Epithelial cell of proximal tubule (primary cell): Measurements from ENCODE around the gene JPH3. TPM values are rescaled to one million over a fixed set of nuclear protein-coding genes. Genes with fewer than 3 reads are reported as not detected.
A peak's percentile ranks its signal among the peaks of the same experiment; 100 is the strongest.
"Not testable (repeated sequence)": the region's sequence is repeated elsewhere in the genome, so short reads cannot be mapped to it uniquely, and the experiment has no call there.

ENCODE experiments used
- DNase-seq: peaks from one replicate; pipeline ENCODE4 v3.0.0-alpha.2; 2011; ENCODE audit warnings: low read depth
- H3K4me3 ChIP-seq: 2 replicates; pipeline ENCODE4 v1.5.1; 2011; ENCODE audit warnings: low read depth, mild to moderate bottlenecking, low read length
- total RNA-seq: library from RNA; depleted of rRNA; stranded (reverse); fragments of >200 nt; gene quantifications from 2 replicates; pipeline ENCODE4 v1.2.3, GENCODE V29; 2015
- TF ChIP-seq, protein P1 (sequence below): conservative IDR thresholded peaks from 2 replicates; pipeline ENCODE4 v1.5.1; 2012; ENCODE audit warnings: low read depth, mild to moderate bottlenecking, low read length

JPH3 gene
- total RNA-seq, 1 donor from 2014 or later: 0.40 TPM

DNA sequence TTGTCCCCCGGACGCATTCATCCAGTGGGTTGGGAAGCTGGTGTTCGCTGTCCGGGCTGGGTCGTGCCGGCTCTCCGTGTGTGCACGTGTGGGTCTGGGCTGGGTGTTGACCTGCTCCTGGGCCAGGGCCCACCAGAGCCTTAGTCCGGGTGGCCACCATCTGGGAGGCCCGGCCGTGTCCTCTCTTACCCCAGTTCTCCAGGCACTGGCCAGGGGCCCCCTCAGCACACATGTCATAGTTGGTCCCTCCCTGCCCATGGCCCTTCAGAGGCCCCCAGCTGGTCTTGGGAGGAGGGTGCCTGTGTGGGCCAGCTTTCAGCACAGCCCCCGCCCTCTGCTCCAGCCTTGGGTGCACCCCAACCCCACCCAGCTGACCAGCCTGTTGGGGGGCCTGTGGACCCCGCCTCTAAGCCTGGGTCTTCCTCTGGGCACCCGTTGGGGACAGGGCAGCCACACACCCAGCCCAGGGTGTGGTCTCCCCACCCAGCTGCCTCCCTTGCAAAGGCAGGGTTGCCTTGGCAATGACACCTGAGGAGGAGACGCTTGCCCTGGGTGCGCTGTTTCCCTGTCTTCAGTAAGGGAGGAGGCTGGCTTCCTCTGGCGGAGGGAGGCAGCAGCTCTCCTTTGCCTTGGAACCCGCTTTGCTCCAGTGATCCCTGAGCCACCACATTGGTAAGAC lies 77.4 kb downstream of the JPH3 start:
- no peak overlapping the region for H3K4me3 ChIP-seq
- TF ChIP-seq, protein P1, sequence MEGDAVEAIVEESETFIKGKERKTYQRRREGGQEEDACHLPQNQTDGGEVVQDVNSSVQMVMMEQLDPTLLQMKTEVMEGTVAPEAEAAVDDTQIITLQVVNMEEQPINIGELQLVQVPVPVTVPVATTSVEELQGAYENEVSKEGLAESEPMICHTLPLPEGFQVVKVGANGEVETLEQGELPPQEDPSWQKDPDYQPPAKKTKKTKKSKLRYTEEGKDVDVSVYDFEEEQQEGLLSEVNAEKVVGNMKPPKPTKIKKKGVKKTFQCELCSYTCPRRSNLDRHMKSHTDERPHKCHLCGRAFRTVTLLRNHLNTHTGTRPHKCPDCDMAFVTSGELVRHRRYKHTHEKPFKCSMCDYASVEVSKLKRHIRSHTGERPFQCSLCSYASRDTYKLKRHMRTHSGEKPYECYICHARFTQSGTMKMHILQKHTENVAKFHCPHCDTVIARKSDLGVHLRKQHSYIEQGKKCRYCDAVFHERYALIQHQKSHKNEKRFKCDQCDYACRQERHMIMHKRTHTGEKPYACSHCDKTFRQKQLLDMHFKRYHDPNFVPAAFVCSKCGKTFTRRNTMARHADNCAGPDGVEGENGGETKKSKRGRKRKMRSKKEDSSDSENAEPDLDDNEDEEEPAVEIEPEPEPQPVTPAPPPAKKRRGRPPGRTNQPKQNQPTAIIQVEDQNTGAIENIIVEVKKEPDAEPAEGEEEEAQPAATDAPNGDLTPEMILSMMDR: no peak
- DNase-seq: no peak

DNA sequence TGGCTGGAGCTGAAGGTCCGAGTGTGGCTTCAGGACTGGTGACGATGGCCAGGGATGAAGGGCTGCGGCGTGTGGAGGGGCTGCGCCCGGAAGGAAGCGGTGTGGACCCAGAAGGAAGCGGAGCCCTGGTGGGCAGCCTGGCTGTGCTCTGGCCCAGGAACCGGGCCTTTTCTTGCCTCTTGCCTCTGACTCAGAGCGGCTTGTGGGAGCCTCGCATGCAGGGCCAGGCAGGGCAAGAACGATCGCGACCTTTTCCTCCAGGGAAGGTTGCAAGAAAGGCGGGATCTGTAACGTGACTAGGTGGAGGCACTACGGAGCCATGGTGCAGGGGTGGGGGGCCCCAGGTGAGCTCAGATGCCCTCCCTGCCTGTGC lies 78.0 kb downstream of the JPH3 start:
- no peak for DNase-seq
- TF ChIP-seq, protein P1: no peak

DNA sequence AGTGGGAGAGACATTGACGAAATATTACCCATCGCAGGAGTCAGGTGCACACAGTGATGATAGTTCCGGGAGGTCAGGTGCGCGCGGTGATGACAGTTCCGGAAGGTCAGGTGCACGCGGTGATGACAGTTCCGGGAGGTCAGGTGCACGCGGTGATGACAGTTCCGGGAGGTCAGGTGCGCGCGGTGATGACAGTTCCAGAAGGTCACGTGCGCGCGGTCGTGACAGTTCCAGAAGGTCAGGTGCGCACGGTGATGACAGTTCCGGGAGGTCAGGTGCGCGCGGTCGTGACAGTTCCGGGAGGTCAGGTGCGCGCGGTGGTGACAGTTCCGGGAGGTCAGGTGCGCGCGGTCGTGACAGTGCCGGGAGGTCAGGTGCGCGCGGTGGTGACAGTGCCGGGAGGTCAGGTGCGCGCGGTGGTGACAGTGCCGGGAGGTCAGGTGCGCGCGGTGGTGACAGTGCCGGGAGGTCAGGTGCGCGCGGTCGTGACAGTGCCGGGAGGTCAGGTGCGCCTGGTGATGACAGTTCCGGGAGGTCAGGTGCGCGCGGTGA lies 78.8 kb downstream of the JPH3 start:
- DNase-seq, H3K4me3 ChIP-seq: not testable (repeated sequence)

More for the DNA sequence above, 78.0 kb downstream of the JPH3 start:
- H3K4me3 ChIP-seq: no peak overlapping the region

DNA sequence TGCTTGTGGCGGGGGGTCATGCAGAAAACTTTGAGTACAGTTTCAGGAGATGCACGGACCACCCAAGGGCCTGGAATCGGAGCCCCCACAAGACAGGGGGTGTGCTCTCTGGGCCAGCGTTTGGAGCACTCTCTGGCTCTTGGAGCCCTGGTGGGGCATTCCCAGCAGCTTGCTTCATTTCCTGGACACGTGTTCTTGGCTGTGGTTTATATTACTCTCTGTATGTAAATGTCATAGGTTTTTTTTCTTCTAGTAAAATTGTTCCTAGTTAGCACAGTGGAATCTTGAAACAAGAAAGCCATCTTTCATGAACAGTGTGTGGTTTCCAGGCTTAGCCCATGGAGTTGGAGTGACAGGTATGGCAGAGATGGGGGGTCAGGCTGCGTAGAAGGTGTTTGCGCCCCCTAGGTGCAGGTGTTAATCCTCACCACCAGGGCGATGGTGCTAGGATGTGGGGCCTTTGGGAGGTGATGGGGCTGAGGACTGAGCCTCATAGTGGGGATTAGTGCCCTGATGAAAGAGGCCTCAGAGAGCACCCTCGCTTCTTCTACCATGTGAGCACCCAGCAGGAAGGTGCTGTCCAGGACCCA lies 79.8 kb downstream of the JPH3 start:
- H3K4me3 ChIP-seq: no peak overlapping the region
- DNase-seq: no peak
- TF ChIP-seq, protein P1: peak; percentile 26

DNA sequence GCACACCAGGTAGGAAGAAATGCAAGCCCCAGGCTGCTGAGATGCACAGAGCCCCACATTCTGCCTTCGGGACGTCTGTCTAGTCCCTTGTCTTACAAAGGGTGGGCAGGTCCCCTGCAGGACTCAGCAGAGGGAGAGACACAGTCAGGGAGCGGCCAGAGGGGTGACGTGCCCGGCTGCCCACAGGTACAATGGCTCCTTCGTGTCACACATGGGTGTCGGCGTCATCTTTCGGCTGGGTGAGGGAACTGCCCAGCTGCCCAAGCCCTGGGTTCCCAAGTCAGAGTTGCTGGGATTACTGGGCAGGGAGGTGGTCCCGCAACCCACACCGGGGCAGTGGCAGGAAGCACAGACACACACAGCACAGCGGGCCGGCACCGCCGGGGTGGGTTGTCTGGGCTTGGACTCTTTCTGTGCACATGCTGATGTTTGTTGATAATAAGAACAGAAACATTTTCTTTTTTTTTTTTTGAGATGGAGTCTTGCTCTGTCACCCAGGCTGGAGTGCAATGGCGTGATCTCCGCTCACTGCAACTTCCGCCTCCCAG lies 80.6 kb downstream of the JPH3 start:
- TF ChIP-seq, protein P1: no peak
- H3K4me3 ChIP-seq: no peak overlapping the region
- DNase-seq: no peak

DNA sequence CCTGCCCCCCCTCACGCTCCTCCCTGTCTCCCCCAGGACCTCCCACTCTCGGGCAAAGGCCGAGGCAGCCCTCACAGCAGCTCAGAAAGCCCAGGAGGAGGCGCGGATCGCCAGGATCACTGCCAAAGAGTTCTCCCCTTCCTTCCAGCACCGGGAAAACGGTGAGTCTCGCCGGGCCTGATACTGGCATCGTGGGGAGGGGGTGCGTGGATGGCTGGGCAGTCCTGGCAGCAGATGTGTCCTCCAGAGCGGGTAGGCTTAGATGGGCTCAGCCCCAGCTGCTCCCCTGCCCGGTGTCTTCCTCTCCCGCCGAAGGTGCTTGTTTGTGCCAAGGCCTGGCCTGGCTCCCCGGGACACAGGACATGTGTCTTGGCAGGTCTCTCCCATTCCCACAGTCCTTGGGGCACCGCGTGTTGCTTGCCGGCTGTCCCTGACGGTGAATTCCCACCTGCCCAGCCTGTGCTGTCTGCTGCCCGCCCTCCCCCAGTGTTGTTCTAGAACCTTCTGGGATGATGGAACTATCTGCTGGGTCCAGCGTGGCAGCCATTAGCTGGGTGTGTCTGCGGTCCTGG lies 81.9 kb downstream of the JPH3 start:
- no peak overlapping the region for H3K4me3 ChIP-seq
- DNase-seq: no peak
- TF ChIP-seq, protein P1: no peak

DNA sequence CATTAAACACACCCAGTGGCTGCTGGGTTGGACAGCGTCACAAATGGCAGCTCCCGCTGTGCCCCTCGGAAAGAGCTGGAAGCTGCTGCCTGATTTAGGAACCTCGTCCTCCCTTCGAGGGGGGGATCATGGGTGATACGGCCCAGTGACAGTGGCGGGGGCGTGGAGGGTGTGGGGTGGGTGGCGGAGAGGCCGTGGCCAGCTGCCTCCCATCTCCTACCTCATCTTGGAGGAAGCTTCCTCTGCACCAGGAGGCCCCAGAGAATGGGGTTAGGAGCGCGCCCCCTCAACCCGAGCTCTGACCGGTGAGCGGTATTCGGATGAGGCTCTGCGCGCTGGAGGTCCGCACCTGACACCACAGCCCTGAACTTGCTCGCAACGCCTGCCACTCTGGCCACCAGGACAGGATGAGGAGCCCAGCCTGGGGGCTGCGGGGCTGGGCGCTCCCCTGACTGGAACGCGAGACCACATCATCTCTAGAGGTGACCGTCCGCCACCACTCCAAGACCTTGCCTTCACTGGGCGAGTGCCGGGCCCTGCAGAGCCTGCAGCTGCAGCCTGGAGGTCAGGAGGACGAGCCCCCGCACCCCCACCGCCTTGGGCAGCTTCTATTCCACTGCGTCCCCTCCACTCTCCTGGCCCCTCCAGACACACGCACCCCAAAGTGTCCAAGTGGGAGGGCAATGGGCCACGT lies 82.5 kb downstream of the JPH3 start:
- no peak for DNase-seq
- no peak overlapping the region for H3K4me3 ChIP-seq
- TF ChIP-seq, protein P1: no peak
